Smooth muscle cell (in vitro differentiated cells): ENCODE data around the gene FGD5. TPM values are rescaled to one million over a fixed set of nuclear protein-coding genes. Genes with fewer than 3 reads are reported as not detected.

ENCODE experiments used
- DNase-seq: peaks from one replicate; lab custom pipeline; 2025; ENCODE audit not compliant: unreplicated experiment; lab: John Stamatoyannopoulos, UW
- H2AFZ ChIP-seq: fragments of 200-600 bp; sonication (generic); 2 replicates; pipeline ENCODE4 v1.6.0; 2016; ENCODE audit warnings: antibody characterized with exemption, low read depth, mild to moderate bottlenecking
- H3F3A ChIP-seq: fragments of 200-600 bp; sonication (generic); 2 replicates; pipeline ENCODE4 v1.6.0; 2017; ENCODE audit warnings: antibody characterized with exemption, low read depth
- H3K27ac ChIP-seq: fragments of 200-600 bp; sonication (generic); 2 replicates; pipeline ENCODE4 v1.5.1; 2016; ENCODE audit warnings: low read depth, mild to moderate bottlenecking
- H3K27me3 ChIP-seq: fragments of 200-600 bp; sonication (generic); 2 replicates; pipeline ENCODE4 v1.6.1; 2016; ENCODE audit warnings: low read depth, mild to moderate bottlenecking
- H3K36me3 ChIP-seq: fragments of 200-600 bp; sonication (generic); 2 replicates; pipeline ENCODE4 v1.5.1; 2016; ENCODE audit warnings: low read depth
- H3K4me1 ChIP-seq: fragments of 200-600 bp; sonication (generic); 2 replicates; pipeline ENCODE4 v1.5.1; 2016; ENCODE audit warnings: low read depth
- H3K4me2 ChIP-seq: fragments of 200-600 bp; sonication (generic); 2 replicates; pipeline ENCODE4 v1.6.0; 2016; ENCODE audit warnings: mild to moderate bottlenecking
- H3K4me3 ChIP-seq: fragments of 200-600 bp; sonication (generic); 2 replicates; pipeline ENCODE4 v1.5.1; 2016; ENCODE audit warnings: mild to moderate bottlenecking
- H3K79me2 ChIP-seq: fragments of 200-600 bp; sonication (generic); 2 replicates; pipeline ENCODE4 v1.6.0; 2016; ENCODE audit warnings: low read depth, mild to moderate bottlenecking
- H3K9ac ChIP-seq: fragments of 200-600 bp; sonication (generic); 2 replicates; pipeline ENCODE4 v1.6.0; 2016; ENCODE audit warnings: low read depth
- H3K9me3 ChIP-seq: fragments of 200-600 bp; sonication (generic); replicated peaks from 2 replicates; pipeline ENCODE4 v1.5.1; 2016; ENCODE audit warnings: low read depth
- H4K20me1 ChIP-seq: fragments of 200-600 bp; sonication (generic); 2 replicates; pipeline ENCODE4 v1.6.0; 2016; ENCODE audit warnings: low read depth
- WGBS: methylation state at CpG from one replicate; pipeline ENCODE4 v1.1.7; 2016; ENCODE audit warnings: low lambda C conversion rate; 5-methylcytosine and 5-hydroxymethylcytosine counted together
- polyA plus RNA-seq: library from polyadenylated mRNA; unstranded; fragments of >200 nt; fragmentation: Nextera tagmentation; extraction: Ambion mirVana; gene quantifications from 2 replicates; pipeline ENCODE4 v1.2.1, GENCODE V29; 2016
- total RNA-seq: library from RNA; depleted of rRNA; stranded (reverse); fragments of >200 nt; gene quantifications from 2 replicates; pipeline ENCODE4 v1.2.3, GENCODE V29; 2014
- TF ChIP-seq, protein P1 (sequence below): fragments of 200-600 bp; sonication (generic); IDR thresholded peaks from 2 replicates; pipeline ENCODE4 v1.5.1; 2017; ENCODE audit warnings: borderline replicate concordance, mild to moderate bottlenecking, antibody characterized with exemption; ENCODE audit not compliant: insufficient read depth, poor library complexity, severe bottlenecking

The FGD5 gene
- total and polyA plus RNA-seq, 2 experiments from 2014 or later = 0.63 to 0.71 TPM

DNA sequence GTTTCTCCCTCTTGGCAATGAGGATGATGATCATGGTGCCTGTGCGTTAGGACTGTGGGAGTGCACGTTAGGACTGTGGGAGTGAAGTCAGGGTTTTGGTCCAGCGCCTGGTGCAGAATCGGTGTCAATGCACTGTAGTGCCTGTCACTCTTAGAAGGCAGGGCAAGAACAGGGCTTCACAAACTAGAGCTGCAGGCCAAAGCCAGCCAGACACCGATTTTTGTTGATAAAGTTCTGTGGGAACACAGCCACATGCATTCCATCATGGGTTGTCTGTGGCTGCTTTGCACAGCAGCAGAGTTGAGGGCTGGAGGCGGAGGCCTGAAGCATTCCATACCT lies 96.0 kb downstream of the FGD5 start:
- Histone ChIP-seq H2AFZ (no peak overlapping the region), H4K20me1 (no peaks in the 10 kb centered on the region), H3K4me2 (no peak overlapping the region), H3F3A (no peaks in the 10 kb centered on the region), H3K4me1 (no peaks in the 10 kb centered on the region), H3K27ac (no peak overlapping the region), H3K27me3 (no peaks in the 10 kb centered on the region), H3K9ac (no peak overlapping the region), H3K79me2 (no peaks in the 10 kb centered on the region), H3K9me3 (no peaks in the 10 kb centered on the region), H3K36me3 (no peaks in the 10 kb centered on the region), H3K4me3 (no peak overlapping the region)
- no peak for DNase-seq
- WGBS = 73% methylated on average over 6 of the region's 6 CpGs
- TF ChIP-seq, protein P1, sequence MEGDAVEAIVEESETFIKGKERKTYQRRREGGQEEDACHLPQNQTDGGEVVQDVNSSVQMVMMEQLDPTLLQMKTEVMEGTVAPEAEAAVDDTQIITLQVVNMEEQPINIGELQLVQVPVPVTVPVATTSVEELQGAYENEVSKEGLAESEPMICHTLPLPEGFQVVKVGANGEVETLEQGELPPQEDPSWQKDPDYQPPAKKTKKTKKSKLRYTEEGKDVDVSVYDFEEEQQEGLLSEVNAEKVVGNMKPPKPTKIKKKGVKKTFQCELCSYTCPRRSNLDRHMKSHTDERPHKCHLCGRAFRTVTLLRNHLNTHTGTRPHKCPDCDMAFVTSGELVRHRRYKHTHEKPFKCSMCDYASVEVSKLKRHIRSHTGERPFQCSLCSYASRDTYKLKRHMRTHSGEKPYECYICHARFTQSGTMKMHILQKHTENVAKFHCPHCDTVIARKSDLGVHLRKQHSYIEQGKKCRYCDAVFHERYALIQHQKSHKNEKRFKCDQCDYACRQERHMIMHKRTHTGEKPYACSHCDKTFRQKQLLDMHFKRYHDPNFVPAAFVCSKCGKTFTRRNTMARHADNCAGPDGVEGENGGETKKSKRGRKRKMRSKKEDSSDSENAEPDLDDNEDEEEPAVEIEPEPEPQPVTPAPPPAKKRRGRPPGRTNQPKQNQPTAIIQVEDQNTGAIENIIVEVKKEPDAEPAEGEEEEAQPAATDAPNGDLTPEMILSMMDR = no peak

DNA sequence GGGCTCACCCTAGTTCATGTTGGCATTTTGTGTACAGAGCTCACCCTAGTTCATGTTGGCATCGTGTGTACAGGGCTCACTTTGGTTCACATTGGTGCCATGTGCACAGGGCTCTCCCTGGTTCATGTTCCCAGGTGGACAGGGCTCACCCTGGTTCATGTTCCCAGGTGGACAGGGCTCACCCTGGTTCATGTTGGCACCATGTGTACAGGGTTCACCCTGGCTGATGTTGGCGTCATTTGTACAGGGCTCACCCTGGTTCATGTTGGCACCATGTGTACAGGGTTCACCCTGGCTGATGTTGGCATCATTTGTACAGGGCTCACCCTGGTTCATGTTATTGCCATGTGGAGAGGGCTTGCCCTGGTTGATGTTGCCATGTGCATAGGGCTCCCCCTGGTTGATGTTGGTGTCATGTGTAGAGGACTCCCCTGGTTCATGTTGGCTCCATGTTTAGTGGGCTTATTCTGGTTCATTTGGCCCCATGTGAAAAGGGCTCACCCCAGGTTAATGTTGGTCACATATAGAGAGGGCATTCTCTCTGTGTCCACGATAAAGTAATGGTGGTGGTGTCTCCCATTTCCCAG lies 97.0 kb downstream of the FGD5 start:
- no peaks in the 10 kb centered on the region for H3K27me3 ChIP-seq
- no peaks in the 10 kb centered on the region for H3K9me3 ChIP-seq
- H3K4me3 ChIP-seq = no peak overlapping the region
- 83% methylated on average over 3 of the region's 3 CpGs for WGBS
- H3F3A ChIP-seq = no peaks in the 10 kb centered on the region
- H4K20me1 ChIP-seq = no peaks in the 10 kb centered on the region
- TF ChIP-seq, protein P1 = no peak
- no peak overlapping the region for H3K27ac ChIP-seq
- H3K79me2 ChIP-seq = no peaks in the 10 kb centered on the region
- H2AFZ ChIP-seq = no peak overlapping the region
- H3K9ac ChIP-seq = no peak overlapping the region
- H3K36me3 ChIP-seq = no peaks in the 10 kb centered on the region
- no peak for DNase-seq
- H3K4me1 ChIP-seq = no peaks in the 10 kb centered on the region
- no peak overlapping the region for H3K4me2 ChIP-seq

DNA sequence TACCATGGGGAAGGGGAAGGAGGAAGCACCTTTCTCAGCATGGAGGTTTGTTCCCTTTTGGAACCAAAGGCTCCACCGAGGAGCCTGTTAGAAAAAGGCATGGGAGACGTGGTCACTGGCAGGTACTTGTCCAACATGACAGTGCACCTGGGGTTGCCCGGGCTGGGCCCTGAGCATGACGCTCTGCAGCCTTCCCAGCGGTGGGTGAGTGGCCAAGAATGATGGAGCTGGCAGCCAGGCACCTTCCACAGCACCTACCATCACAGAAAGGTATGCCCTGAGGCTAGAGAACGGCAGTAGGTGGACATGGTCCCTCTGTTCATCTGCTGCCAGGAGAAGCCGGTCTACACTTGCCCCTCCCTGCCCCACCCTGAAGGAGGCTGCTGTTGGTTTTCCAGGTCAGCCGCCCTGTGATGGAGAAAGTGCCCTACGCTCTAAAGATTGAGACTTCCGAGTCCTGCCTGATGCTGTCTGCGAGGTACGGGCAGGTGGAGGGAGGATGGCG lies 99.6 kb downstream of the FGD5 start:
- no peak for DNase-seq
- Histone ChIP-seq H2AFZ (no peak overlapping the region), H3K79me2 (no peaks in the 10 kb centered on the region), H3K9me3 (no peaks in the 10 kb centered on the region), H3K4me3 (no peak overlapping the region), H3K27me3 (no peaks in the 10 kb centered on the region), H3K27ac (no peak overlapping the region), H3K36me3 (no peaks in the 10 kb centered on the region), H3K4me2 (no peak overlapping the region), H3F3A (no peaks in the 10 kb centered on the region), H4K20me1 (no peaks in the 10 kb centered on the region), H3K9ac (no peak overlapping the region), H3K4me1 (no peaks in the 10 kb centered on the region)
- 84% methylated on average over 13 of the region's 13 CpGs for WGBS
- TF ChIP-seq, protein P1 = no peak

DNA sequence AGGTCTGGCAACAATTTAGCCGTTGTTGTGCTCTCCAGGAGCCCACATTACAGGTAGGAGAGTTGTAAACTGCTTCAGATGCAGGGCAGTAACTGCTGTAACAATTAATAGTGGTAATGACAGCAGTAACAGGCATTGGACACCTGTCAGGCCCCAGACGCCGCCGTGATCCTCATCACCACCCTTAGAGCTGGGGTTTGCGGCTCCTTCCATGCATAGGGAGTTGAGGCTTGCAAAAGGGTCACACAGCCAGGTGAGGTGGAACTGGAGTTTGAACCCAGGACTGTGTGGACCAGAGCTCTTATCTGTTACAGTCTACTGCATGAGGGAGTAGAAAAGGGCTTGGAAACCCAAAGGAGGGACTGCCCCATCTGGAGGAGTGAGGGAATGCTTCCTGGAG lies 101.8 kb downstream of the FGD5 start:
- DNase-seq = no peak
- WGBS = 93% methylated on average over 5 of the region's 5 CpGs
- Histone ChIP-seq H3K4me2 (no peak overlapping the region), H3K4me3 (no peak overlapping the region), H2AFZ (no peak overlapping the region), H3K27ac (no peak overlapping the region), H3K27me3 (no peaks in the 10 kb centered on the region), H3K4me1 (no peaks in the 10 kb centered on the region), H3K36me3 (no peaks in the 10 kb centered on the region), H3K9ac (no peak overlapping the region), H3F3A (no peaks in the 10 kb centered on the region), H4K20me1 (no peaks in the 10 kb centered on the region), H3K79me2 (no peaks in the 10 kb centered on the region), H3K9me3 (no peaks in the 10 kb centered on the region)
- TF ChIP-seq, protein P1 = no peak
